Osteoblast (primary cell): Measurements from ENCODE around the gene GPR108. TPM values are rescaled to one million over a fixed set of nuclear protein-coding genes. Genes with fewer than 3 reads are reported as not detected.

Source experiments
- DNase-seq: peaks from one replicate; pipeline ENCODE4 v3.0.0; 2011; ENCODE audit warnings: low spot score, mixed read lengths; ENCODE audit not compliant: insufficient read length; ENCODE audit errors: missing footprints
- H2AFZ ChIP-seq: 2 replicates; pipeline ENCODE4 v1.6.0; 2011; ENCODE audit warnings: mild to moderate bottlenecking, low read length
- H3K27ac ChIP-seq: 2 replicates; pipeline ENCODE4 v1.5.1; 2011; ENCODE audit warnings: mild to moderate bottlenecking, low read depth, low read length, moderate library complexity
- H3K27me3 ChIP-seq: 2 replicates; pipeline ENCODE4 v1.6.0; 2012; ENCODE audit warnings: mild to moderate bottlenecking, control low read depth, inconsistent platforms, low read length, moderate library complexity; ENCODE audit not compliant: insufficient read depth
- H3K36me3 ChIP-seq: 2 replicates; pipeline ENCODE4 v1.5.1; 2011; ENCODE audit warnings: mild to moderate bottlenecking, low read length, control low read depth, moderate library complexity; ENCODE audit not compliant: insufficient read depth
- H3K4me1 ChIP-seq: 2 replicates; pipeline ENCODE4 v1.5.1; 2011; ENCODE audit warnings: mild to moderate bottlenecking, low read length, control low read depth, moderate library complexity; ENCODE audit not compliant: insufficient read depth
- H3K4me2 ChIP-seq: 2 replicates; pipeline ENCODE4 v1.6.0; 2011; ENCODE audit warnings: mild to moderate bottlenecking, low read length; ENCODE audit not compliant: insufficient read depth
- H3K4me3 ChIP-seq: fragments of 200-600 bp; sonication (generic); 3 replicates; pipeline ENCODE4 v1.5.1; 2012; ENCODE audit warnings: mild to moderate bottlenecking, low read length, inconsistent platforms; ENCODE audit not compliant: insufficient read depth
- H3K79me2 ChIP-seq: 2 replicates; pipeline ENCODE4 v1.6.0; 2012; ENCODE audit warnings: mild to moderate bottlenecking, low read length, control low read depth, inconsistent platforms; ENCODE audit not compliant: insufficient read depth
- H3K9me3 ChIP-seq: 2 replicates; pipeline ENCODE4 v1.5.1; 2011; ENCODE audit warnings: low read depth, low read length, control low read depth
- H4K20me1 ChIP-seq: 2 replicates; pipeline ENCODE4 v1.6.0; 2012; ENCODE audit warnings: mild to moderate bottlenecking, low read length, control low read depth; ENCODE audit not compliant: insufficient read depth
- total RNA-seq: library from RNA; depleted of rRNA; stranded (reverse); fragments of >200 nt; gene quantifications from 2 replicates; pipeline ENCODE4 v1.2.3, GENCODE V29; 2012
- TF ChIP-seq, protein P1 (sequence below): IDR thresholded peaks from 2 replicates; pipeline ENCODE4 v1.5.1; 2011; ENCODE audit warnings: mild to moderate bottlenecking, low read depth, low read length, moderate library complexity; ENCODE audit errors: extremely low read depth

GPR108 gene
- total RNA-seq, 1 donor, result 42.3 TPM

DNA sequence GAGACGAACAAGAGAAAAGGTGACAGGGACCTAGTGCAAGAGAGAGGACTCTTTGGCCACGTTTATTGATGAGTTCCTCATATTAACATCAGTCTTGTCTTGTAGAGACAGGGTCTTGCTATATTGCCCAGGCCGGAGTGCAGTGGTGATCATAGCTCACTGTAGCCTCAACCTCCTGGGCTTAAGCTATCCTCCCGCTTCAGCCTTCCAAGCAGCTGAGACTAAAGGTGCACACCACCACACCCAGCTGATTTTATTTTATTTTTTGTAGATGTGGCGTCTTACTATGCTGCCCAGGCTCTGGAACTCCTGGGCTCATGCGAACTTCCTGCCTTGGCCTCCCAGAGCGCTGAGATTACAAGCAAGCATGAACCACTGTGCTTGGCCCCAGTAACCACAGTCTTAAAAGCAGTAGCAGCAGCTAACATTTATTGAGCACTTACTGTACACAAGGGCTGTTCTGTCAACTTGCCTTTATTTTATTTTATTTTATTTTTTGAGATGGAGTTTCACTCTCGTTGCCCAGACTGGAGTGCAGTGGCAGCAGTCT is 30.9 kb upstream of the GPR108 start:
- Histone ChIP-seq H3K36me3 (no peaks in the 10 kb centered on the region), H4K20me1 (no peaks in the 10 kb centered on the region), H3K4me3 (no peak overlapping the region), H3K27me3 (peaks cover 22% of the 10 kb centered on the region), H3K9me3 (no peaks in the 10 kb centered on the region), H3K4me2 (no peak overlapping the region), H3K79me2 (no peaks in the 10 kb centered on the region), H3K27ac (no peak overlapping the region), H2AFZ (no peak overlapping the region), H3K4me1 (no peaks in the 10 kb centered on the region)
- TF ChIP-seq, protein P1, sequence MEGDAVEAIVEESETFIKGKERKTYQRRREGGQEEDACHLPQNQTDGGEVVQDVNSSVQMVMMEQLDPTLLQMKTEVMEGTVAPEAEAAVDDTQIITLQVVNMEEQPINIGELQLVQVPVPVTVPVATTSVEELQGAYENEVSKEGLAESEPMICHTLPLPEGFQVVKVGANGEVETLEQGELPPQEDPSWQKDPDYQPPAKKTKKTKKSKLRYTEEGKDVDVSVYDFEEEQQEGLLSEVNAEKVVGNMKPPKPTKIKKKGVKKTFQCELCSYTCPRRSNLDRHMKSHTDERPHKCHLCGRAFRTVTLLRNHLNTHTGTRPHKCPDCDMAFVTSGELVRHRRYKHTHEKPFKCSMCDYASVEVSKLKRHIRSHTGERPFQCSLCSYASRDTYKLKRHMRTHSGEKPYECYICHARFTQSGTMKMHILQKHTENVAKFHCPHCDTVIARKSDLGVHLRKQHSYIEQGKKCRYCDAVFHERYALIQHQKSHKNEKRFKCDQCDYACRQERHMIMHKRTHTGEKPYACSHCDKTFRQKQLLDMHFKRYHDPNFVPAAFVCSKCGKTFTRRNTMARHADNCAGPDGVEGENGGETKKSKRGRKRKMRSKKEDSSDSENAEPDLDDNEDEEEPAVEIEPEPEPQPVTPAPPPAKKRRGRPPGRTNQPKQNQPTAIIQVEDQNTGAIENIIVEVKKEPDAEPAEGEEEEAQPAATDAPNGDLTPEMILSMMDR, result no peak
- DNase-seq, result no peak

DNA sequence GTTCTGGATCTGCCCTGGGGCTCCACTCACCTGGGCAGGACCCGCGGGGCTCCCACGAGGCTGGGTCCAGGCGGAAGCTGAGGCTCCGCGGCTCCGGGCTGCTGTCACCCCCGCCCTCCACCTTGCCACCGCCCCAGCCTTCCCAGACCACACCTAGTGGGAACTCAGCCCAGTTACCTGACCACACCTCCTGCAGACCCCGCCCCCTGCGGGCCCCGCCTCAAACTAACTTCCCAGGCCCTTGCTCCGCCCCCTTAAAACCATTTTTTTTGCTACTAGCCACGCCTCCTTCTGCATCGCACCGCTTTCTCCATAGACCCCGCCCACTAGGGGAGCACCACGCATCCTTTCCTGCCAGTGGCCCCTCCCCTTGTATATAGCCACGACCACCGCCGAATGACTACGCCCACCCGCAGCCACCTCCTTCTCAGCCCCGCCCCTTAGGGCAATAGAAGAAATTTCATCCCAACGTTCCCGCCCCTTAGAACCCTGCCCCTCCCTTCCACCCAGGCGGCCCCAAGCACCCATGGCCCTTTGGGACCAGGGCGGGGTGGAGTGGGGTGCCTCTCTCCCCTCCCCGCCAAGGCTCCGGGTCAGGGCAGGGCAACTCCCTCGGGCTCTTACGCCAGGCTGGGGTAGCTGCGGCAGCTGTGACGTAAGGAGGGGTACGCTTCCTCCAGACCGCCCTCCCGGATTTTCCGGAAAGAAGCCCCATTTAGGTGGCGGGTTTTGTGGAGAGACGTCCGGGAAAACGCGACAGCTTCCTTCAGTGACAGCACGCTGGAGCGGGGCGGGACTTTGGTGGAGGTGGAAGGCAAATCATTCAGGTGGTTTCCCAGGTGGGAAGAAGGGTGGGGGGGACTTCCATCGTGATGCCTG is 30.2 kb upstream of the GPR108 start, which contains the start of gene SH2D3A:
Gene SH2D3A (minus strand): TSS at position 79 of the 879 bp plus-strand sequence. CDS start 3,687 bp downstream, outside the sequence.
- no peak within 1 kb of the TSS for H3K4me2 ChIP-seq

DNA sequence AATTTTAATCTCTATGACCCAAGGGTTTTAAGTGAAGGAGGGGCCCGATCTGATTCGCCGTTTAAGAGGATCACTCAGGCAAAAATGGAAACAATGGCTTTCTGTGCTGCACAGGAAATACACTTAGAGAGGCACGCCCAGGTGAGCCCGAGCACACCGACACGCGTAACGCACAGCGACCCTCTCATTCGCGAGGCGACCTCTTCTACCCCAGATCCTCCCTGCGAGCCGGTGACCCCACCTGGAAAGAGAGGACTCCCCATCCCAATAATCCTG is 29.6 kb upstream of the GPR108 start:
- H3K79me2 ChIP-seq, result no peaks in the 10 kb centered on the region
- no peaks in the 10 kb centered on the region for H3K4me1 ChIP-seq
- H3K27me3 ChIP-seq, result peaks cover 22% of the 10 kb centered on the region
- no peaks in the 10 kb centered on the region for H4K20me1 ChIP-seq
- no peak overlapping the region for H2AFZ ChIP-seq
- no peak overlapping the region for H3K4me3 ChIP-seq
- TF ChIP-seq, protein P1, result no peak
- no peaks in the 10 kb centered on the region for H3K9me3 ChIP-seq
- peak; percentile 29 for DNase-seq
- H3K4me2 ChIP-seq, result no peak overlapping the region
- H3K27ac ChIP-seq, result no peak overlapping the region
- H3K36me3 ChIP-seq, result no peaks in the 10 kb centered on the region

More for the DNA sequence above, 30.2 kb upstream of the GPR108 start, which contains the start of gene SH2D3A:
- TF ChIP-seq, protein P1, result no peak
- Histone ChIP-seq H3K27ac (no peak within 1 kb of the TSS), H3K9me3 (no peaks in the 10 kb centered on the region), H3K27me3 (peaks cover 22% of the 10 kb centered on the region), H2AFZ (no peak within 1 kb of the TSS), H3K4me1 (no peaks in the 10 kb centered on the region), H4K20me1 (no peaks in the 10 kb centered on the region), H3K79me2 (no peaks in the 10 kb centered on the region), H3K36me3 (no peaks in the 10 kb centered on the region), H3K4me3 (no peak within 1 kb of the TSS)
- DNase-seq, result peak; percentile 57

DNA sequence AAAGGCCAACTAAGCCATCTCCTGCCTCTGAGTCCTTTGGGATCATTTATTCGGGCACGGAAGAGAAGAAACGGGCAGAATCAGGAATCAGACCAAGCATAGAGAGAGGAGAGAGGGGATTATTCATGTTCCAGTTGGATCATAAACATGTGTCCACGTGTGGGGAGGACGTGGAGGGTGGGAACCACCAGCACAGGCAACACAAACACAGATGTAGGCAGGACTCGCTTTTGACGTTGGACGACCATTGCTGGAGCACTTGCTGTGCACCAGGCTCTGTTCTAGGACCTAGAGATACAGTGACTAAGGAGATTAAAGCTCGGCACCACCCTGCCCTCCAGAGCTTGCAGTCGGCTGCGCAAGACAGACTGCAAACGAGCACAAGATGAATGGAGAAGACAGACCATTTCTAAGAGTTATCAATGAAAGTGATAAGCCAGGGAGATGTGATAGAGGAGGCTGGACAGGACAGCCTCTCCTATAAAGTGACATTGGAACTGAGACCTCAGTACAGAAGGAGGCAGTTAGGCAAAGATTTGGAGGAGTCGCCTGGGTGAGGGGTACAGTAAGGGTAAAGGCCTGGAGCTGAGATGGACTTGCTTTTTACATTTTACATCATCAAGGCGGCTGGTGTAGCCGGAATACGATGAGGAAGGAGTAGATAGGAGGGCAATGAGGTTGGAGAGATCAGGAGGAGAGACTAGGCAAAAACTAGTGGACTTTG is 29.1 kb upstream of the GPR108 start:
- Histone ChIP-seq H3K27ac (no peak overlapping the region), H4K20me1 (no peaks in the 10 kb centered on the region), H3K4me1 (no peaks in the 10 kb centered on the region), H3K36me3 (no peaks in the 10 kb centered on the region), H3K27me3 (peaks cover 22% of the 10 kb centered on the region), H3K4me2 (no peak overlapping the region), H3K79me2 (no peaks in the 10 kb centered on the region), H2AFZ (no peak overlapping the region), H3K4me3 (no peak overlapping the region), H3K9me3 (no peaks in the 10 kb centered on the region)
- peak; percentile 79 for DNase-seq
- TF ChIP-seq, protein P1, result no peak
